ENCODE results near the gene DEFB124.
"Not testable (repeated sequence)": the region's sequence is repeated elsewhere in the genome, so short reads cannot be mapped to it uniquely, and the experiment has no call there.

Gene DEFB124, protein sequence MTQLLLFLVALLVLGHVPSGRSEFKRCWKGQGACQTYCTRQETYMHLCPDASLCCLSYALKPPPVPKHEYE

DNA sequence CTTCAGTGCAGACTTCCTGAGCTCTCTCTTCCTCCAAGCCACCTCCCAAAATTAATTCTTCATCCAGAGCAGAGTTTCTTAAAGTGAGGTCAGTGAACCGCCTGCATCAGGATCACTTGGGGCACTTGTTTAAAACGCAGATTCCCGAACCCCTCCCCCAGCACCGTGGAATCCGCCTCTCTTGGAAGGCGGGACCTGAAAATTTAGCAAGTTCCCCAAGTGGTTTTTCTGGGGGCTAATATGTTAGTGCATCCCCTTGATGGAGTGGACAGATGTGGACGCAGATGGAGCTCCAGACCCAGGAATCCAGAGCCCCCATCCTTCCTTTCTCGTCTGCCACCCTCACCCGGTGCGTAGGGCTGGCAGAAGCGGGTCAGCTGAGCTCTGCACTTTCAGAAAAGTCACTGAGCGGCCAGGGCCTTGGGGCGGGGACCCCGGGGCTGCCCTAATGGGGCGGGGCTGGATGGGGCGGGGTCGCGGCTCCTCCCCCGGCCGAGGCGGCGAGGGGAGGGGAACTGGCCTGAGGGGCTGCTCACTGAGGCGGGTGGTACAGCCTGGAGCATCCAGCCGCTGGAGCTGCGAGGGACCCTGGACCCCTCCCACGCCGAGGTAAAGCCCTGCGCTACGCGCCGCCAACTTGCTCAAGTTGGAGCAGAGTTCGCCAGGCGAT is at the start of gene DEFB124, which contains the start of gene REM1:
TSS of gene DEFB124 (minus strand) at position 370 of the 670 bp plus-strand sequence. CDS start 2,114 bp downstream, outside the sequence.
TSS of gene REM1 (plus strand) at position 531 of the 670 bp plus-strand sequence. CDS start 1,158 bp downstream, outside the sequence.
- no peak for DNase-seq (ENCODE audit: low spot score)

DNA sequence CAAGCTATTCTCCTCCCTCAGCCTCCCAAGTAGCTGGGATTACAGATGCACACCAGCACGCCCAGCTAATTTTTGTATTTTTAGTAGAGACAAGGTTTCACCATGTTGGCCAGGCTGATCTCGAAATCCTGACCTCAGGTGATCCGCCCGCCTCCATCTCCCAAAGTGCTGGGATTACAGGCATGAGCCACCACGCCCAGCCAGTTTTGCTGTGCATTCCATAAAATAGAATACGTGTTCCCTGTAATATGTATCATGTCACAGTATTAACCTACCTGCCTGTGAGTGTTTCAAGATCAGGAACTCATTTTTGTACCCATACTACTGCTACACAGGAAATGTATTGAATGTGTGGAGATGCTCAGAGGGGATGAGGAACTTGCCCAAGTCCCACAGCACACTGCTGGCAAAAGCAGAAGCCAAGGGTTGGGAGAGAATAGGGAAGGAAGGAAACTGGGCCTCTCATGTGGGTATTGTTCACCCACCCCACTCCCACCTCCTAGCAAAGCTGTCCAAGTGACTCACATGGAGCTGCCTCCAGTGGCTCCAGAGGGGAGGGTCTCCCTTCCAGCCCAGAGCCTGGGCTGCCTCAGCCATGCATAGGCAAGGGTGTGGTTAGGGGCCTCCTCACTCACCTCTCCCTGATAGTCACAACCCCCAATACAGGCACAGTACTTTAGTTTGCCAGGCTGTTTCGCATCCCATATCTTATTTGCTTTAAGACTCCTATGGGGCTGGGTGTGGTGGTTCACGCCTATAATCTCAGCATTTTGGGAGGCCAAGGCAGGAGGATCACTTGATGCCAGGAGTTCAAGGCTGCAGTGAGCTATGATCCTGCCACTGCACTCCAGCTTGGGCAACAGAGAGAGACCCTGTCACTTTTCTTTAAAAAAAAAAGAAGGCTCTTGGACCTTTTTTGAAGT is 48.7 kb upstream of the DEFB124 start:
- DNase-seq (ENCODE audit: low spot score) = no peak

DNA sequence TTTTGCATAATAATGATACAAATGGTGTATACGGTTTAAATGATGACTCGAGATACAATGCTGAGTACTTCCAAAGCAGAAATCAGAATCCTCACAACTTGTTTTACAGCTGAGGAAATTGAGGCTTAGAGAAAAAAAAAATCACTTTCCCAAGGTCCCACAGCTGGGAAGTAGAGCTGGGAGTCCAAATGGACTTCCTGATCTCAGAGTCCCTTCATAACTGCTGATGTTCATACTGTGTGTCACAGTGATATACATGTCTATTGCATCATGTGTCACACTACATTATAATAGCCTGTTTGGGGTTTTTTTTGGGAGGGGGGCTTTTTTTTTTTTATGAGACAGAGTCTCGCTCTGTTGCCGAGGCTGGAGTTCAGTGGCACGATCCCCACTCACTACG is 47.8 kb upstream of the DEFB124 start:
- no peak for DNase-seq (ENCODE audit: low spot score)

DNA sequence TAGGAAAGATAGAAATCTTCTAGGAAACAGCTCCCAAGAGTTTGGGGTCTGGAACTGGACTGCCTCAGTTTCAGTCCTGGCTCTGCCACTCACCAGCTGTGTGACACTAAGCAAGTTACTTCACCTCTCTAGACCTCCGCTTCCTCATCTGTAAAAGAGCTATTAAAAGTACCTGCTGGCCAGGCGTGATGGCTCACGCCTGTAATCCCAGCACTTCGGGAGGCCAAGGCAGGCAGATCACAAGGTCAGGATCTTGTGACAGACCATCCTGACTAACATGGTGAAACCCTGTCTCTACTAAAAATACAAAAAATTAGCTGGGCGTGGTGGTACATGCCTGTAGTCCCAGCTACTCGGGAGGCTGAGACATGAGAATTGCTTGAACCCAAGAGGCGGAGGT is 46.3 kb upstream of the DEFB124 start:
- DNase-seq (ENCODE audit: low spot score) = not testable (repeated sequence)

DNA sequence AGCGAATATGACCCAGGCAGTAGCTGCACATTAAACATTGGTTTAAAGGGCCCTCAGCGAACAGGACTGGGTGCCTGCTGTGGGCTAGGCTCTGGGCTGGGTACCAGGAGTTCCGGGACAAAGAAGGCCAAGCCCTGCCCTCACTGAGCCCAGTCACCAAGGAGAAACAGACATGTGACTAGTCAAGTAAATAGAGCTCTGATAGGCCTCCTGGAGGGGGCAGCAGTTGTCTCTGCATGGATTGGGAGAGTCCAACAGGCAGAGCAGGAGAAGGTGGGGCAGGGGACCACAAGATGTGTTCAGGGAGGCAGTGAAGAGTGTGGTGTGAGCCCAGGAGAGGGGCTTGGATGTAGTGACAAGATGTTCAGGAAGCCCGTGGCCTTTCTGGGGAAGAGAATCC is 42.4 kb upstream of the DEFB124 start:
- DNase-seq (ENCODE audit: low spot score) = no peak

DNA sequence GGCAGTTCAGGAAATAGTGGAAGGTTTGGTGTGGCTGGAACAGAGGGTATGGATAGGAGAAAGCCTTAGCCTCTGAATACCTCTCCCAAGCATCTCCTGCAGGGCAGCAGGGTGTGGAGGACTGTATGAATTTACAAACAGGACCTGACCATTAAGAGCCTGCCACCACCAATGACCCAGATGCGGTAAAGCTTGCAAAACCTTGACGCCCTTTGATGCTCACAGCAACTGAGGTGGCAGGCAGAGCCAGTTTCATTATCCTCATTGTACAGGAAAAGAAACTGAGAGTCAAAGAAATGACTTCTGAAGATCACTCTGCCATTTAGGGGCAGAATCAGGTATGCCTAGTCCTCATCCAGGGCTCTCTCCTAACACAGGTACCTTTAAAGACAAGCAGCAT is 41.7 kb upstream of the DEFB124 start:
- DNase-seq (ENCODE audit: low spot score) = peak; percentile 51

DNA sequence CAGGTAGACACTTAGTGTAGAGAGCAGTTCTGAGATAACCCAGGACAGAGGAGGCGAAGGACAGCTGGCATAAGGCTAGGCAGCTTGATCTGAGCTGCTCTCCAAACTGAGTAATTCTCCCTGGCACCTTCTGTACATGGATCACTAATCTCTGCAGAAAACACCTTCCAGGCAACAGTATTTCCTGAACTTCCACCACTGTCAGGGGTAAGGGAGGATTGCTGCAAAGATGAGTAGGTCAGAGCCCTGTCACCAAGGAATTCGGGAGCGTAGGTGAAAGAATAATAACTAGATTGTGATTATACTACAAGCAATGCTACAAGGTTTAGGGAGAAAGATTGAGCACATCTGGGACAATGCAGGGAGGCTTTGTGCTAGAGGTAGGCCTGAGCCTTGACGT is 41.2 kb upstream of the DEFB124 start:
- no peak for DNase-seq (ENCODE audit: low spot score)

DNA sequence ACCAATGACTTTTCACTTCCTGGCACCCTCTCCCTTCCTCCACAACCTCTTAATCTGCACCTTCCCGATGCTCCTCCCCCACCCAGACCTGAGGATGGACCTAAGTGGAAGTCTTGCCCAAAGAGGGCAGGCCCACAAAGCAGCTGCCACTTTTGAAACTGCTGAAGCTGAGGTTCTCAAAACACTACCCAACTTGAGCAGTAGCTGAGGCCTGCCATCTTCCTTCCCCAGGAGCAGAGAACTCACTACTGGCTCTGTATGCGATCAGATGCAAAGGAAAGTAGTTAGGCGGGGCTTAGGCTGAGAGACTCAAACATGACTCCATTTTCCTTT is 40.8 kb upstream of the DEFB124 start:
- DNase-seq (ENCODE audit: low spot score) = peak; percentile 43

DNA sequence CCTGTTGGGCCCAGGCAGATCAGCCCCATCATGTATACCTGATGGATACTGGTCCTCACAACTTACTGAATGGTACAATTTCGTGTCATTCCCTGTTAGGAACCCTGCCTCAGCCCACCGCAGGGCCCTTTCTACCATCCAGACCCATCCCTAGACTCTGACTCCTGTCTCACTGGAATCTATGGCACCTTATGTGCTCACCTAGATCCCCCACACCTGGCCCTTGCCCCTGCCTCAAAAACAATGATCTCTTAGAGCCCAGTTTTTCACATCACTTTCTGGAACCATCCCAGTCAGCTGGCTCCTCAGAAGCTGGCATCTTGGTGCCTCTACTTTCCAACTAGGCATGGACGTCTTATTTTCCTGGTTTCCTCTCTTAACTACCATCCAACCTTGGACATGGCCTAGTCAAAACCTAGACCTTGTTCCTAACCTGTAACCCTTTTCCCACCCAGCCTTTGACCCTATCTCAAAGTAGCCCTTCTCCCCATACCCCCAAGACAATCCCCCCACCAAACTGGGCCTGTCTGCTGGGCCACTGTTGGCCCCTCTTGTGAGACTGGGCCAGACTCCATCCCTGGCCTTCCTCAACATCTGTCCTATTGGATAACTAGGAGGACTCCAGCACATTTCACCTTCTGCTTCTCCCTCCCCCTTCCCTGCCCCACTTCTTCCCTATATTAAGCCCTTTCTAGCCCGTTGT is 40.3 kb upstream of the DEFB124 start:
- DNase-seq (ENCODE audit: low spot score) = no peak

DNA sequence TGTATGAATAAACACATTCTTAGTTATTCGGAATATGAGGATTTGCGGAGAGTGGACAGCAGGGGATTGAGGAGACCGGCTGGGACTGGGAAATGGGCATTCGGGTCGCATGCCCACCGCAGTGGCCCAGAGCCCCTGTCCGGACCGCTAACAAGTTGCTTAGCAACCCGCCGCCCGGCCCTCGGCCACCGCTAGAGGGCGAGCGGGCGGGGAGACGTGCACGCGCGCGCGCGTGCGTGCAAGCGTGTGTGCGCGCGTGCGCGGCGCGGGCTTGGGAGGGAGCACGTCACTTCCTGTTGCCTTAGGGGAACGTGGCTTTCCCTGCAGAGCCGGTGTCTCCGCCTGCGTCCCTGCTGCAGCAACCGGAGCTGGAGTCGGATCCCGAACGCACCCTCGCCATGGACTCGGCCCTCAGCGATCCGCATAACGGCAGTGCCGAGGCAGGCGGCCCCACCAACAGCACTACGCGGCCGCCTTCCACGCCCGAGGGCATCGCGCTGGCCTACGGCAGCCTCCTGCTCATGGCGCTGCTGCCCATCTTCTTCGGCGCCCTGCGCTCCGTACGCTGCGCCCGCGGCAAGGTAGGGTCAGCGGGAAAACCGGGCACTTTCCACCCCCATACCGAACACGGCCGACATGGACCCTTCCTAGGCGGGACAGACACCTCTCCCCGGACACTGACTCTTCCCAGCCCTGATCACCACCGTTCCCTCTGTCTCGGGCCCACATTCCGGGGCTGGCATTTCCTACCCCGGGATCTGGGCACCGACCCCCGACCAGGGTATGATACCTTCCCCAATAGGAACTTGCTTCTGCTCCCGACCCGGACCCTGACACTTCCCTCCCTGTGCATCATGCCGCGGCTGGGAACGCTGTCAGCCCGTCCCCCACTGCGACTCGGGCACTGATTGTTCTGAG is 39.5 kb upstream of the DEFB124 start, which contains the start of gene HM13:
TSS of gene HM13 (plus strand) at position 289 of the 918 bp plus-strand sequence. CDS start at position 399, 110 bp downstream.
- peak; percentile 90 for DNase-seq (ENCODE audit: low spot score)

DNA sequence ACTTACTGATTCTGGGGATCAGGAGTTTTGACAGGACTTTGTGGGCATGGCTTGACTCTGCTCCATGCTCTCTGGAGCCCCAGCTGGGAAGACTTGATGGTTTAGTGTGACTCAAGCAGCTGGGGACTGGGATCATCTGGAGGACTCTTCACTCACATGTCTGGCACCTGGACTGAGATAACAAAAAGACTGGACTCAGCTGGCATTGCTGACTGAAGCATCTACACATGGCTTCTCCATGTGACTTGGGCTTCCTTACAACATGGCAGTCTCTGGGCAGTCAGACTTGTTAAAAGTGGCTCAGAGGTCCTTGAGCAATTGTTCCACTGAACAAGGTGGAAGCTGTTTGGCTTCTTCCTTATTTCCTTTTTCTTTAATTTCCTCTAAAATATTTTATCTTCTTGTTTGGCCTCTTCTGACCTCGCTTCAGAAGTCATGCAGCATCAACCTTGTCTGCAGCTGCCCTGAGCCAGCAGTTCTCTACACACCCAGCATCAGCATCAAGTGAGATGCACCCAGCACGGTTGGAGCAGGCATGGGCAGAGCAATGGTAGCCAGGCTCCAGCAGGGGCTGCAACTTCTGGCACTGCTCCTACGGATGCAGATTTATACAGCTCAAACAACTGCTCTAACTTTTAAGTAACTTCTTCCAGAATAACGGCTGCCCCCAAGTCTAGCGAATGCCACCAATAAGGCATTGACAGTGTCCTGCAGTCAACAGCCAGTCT is 33.8 kb upstream of the DEFB124 start:
- no peak for DNase-seq (ENCODE audit: low spot score)

DNA sequence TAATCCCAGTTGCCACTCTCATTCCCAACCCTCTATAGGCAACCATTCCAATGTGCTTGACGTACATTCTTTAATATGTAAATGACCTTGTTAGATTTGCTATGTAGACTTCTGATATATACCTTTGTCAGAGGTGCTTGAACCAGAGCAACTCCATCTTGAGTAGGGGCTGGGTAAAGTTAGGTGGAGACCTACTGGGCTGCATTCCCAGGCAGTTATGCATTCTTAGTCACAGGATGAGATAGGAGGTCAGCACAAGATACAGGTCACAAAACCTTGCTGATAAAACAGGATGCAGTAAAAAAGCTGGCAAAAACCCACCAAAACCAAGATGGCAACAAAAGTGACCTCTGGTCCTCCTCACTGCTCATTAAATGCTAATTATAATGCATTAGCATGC is 31.0 kb upstream of the DEFB124 start:
- DNase-seq (ENCODE audit: low spot score) = no peak

DNA sequence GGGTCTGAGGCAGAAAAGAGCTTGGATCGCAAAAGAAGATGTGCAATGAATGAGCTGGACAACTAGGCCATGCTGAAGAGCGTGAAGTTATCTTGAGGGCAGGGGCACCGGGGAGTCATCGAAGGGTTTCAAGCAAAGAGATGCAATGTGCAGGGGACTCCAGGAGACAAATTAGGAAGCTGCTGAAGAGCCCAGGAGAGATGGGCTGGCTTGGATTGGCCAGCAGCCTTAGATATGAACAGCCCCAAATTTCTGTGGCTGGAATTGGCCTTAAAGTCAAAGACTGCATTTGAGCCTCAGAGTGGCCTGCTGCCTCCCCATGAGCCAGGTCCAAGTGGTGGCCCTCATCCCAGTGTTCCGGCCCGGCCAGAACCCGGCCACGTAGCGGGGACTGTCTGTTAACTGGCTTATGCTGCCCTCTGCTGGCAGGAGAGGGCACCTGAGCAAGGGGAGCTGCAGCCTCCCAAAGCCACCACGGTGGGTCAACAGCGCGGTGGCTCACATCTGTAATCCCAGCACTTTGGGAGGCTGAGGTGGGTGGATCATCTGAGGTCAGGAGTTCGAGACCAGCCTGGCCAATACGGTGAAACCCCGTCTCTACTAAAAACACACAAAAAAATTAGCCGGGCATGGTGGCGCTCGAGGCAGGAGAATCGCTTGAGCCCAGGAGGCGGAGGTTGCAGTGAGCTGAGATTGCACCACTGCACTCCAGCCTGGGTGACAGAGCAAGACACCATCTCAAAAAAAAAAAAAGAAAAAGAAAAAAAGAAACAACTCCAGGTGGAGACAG is 28.2 kb upstream of the DEFB124 start:
- DNase-seq (ENCODE audit: low spot score) = peak; percentile 78

DNA sequence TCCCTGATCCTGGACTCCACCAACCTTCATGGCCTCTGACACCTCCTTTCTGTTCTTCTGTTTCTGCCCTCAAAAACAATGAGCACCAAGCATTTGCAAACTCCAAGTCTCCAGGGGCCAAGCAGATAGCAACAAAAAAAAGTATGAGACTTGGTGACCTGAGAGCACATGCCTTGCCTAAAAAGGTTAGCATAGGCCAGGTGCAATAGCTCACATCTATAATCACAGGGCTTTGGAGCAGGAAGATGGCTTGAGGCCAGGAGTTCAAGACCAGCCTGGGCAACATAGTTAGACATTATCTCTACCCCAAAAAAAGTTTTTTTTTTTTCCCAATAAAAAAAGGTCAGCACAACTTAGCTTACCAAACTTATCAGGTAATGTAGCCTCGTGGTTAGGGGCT is 25.6 kb upstream of the DEFB124 start:
- DNase-seq (ENCODE audit: low spot score) = no peak

DNA sequence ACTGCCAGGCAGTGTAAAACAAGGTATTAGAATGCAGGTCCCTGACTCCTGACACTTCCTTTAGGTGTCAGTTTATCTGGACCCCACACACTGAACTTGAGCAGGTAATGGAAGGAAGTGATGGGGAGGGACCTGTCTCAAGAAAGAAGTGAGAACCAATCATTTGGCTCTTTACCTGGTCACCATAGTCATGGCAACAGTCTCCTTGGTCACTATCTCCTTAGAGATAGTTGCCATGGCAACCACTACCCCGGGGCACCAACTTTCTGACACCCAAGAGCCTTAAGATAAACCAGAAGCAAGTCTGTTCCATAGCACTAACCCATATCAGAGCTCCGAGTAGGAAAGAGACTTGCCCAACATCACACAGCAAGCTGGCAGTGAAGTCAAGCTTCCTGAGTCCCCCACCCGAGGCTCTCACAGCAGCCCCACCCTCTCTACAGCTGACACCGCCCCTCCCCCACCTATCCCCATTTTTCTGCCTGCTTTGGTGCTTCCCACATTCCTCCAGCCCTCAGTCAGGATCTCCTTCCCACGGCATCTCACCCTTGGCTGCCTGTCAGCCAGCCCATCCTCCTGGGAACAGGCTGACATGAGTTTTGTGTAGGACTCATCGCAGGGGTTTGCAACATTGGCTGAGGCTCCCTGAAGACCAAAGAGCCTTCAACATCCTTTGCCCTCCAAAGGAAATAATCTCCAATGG is 23.1 kb upstream of the DEFB124 start:
- DNase-seq (ENCODE audit: low spot score) = no peak

DNA sequence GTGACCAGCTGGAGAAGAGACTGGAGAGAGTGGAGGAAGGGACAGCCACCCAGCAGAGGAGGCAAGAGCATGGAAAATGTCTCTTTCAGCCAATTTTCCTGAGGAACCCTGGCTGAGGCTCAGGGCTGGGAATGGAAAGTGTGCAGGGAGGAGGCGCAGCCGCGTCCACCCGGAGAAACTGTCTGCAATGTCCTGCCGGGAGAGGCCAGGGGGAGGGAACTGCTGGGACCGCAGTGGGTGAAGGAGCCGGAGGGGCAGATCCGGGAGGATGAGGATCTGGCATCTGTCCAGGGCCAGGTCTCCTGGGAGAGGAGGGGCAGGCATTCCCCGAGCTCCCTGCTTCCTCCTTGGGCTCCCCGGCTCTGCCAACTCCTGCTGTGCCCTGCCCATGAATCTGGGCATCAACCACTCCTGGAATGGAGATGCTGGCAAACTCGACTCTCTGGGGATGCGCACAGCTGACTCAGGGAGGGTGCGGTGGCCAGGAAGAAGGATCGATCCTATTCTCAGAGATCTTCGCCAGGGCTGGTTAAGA is 21.9 kb upstream of the DEFB124 start:
- DNase-seq (ENCODE audit: low spot score) = no peak

DNA sequence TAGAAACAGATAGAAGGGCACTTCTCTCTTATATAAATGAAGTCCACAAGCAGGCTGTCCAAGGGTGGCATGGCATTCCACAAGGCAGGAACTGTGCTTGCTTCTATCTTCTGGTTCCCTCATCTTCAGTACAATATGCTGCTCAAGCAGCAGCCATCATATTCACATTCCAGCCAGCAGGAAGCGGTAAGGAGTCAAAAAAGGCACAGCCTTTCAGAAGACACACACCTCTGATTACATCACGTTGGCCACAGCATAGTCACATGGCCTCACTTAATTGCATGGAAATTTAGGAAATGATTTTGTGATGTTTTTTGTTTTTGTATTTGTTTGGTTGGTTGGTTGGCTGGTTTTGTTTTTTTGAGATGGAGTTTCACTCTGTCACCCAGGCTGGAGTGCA is 19.2 kb upstream of the DEFB124 start:
- no peak for DNase-seq (ENCODE audit: low spot score)

DNA sequence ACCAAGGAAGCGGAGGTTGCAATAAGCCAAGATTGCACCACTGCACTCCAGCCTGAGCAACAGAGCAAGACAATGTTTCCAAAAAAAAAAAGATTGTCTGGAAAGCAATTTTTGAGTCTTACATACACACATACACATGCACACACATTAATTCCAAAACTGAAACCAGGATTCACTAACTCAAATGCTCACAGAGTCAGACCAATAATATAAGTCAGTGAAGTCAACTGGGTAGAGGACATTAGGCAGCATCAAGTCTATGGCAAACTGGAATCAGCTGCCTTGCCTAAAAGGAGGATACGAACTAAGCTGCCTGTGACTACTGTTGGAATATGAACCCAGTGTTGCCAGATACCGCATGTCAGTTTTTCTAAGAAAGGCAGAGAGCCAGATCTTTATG is 15.8 kb upstream of the DEFB124 start:
- no peak for DNase-seq (ENCODE audit: low spot score)

DNA sequence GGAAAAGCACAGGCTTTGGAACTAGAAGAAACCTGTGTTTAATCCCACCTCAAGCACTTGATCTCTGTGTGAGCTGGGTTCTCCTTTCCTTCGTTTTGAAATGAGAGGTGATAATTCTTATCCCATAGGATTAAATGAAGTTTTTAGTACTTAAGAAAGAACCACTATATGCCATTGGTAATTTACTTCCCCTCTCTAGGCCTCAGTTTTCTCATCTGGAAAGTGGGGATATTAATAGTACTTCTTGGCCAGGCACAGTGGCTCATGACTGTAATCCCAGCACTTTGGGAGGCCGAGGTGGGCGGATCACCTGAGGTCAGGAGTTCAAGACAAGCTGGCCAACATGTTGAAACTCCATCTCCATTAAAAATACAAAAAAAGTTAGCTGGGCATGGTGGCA is 14.2 kb upstream of the DEFB124 start:
- no peak for DNase-seq (ENCODE audit: low spot score)

Measured in activated CD4-positive, alpha-beta T cell treated with anti-CD3 and anti-CD28 coated beads, Interleukin-2, Interleukin-4, amounts not matched to agents 100 ng/mL and 50 ng/mL, durations not matched to agents 16 hours and 8 hours (primary cell).